CD4-positive, alpha-beta T cell treated with Interferon alpha-2 for 1 hour (primary cell): ENCODE data around the gene FHIT.

Experiments used
- DNase-seq, 2 donors: peaks; one replicate each; pipeline ENCODE4 v3.0.0-alpha.2; 2020 to 2022

FHIT gene

GRCh38 chr3:60243456-60243855 lies 1007.8 kb downstream of the FHIT start:
- DNase-seq: no peak

DNA sequence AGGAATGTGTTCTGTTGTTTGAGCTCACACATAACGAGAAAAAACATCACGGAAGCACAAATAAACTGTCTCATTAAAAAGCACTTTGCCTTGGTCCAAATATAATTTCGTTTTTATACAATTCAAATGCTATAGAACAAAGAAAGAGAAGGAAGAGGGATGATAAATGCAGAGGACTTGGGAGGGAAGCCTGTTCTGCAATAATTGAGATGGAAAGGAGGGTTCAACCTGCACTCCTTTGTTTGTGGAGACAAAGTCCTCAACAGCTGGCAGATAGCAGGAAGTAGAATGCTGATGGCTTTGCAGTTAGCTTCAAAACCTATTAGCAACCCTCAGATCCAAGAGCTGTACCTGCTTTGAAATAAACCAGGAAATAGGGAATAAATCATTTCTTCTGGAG lies 1010.8 kb downstream of the FHIT start:
- no peak for DNase-seq

DNA sequence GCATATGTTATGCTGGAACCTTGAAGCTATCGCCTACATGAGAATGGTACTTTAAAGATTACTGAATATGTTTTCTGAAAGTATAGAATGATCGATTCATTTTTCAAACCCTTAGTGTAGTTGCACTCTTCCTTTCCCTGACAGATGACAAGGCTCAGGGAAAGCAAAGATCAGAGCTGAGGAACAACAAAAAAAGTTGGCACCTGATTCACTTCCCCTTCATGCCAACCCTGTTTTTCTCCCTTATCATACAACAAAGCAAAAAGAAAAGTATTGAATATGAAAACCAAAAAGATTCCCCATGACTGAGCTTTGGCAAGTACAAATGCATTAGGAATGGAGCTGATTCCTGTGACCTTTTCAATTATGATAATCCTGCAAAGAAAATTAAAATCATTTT lies 1012.7 kb downstream of the FHIT start:
- DNase-seq: no peak

GRCh38 chr3:60229502-60229901 lies 1021.8 kb downstream of the FHIT start:
- no peak for DNase-seq

- no peak for DNase-seq
Observed at GRCh38 chr3:60228823-60229222, 1022.4 kb downstream of the FHIT start.

GRCh38 chr3:60226912-60227311 lies 1024.3 kb downstream of the FHIT start:
- no peak for DNase-seq

GRCh38 chr3:60225848-60226247 lies 1025.4 kb downstream of the FHIT start:
- no peak for DNase-seq

DNA sequence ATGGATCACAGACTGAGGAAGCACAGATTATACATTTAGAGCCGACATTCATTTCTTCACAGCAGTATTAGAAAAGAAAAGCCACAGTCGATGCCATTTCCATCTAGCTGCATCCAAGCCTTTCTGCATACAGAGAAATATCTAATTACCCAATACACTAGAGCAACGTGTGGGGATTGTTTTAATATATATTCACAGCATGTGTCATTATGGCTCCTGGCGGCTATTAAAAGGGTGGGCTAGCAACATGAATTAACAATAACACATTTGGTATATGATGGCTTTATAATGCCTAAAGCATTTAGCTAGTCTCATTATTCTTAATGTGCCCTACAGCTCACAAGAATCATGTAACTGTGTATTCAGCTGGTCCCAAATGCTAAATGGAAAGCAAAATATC lies 1030.5 kb downstream of the FHIT start:
- DNase-seq: no peak

GRCh38 chr3:60219501-60219900 lies 1031.8 kb downstream of the FHIT start:
- no peak for DNase-seq

GRCh38 chr3:60217156-60217911 lies 1033.9 kb downstream of the FHIT start:
- DNase-seq: no peak

GRCh38 chr3:60216462-60217075 lies 1034.7 kb downstream of the FHIT start:
- DNase-seq: no peak

- no peak for DNase-seq
Observed at GRCh38 chr3:60215946-60216345, 1035.3 kb downstream of the FHIT start.

DNA sequence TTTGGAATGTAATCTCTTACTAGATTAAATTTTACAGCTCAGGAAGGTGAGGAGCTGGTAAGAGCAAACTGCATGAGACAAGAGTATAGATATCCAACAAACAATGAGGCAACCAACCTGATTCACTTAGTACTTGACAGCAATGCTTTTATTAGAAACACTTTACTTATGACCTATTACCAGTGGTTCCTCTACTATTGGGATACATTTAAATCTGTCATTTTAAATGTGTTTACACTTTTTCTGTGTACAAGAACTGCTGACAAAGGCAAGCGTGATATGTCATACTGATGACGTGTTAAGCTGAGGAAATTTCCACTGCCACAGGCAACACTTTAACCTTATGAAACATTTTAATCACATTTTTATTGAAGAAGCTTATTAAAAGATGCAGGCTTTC lies 1043.3 kb downstream of the FHIT start:
- no peak for DNase-seq

- DNase-seq: no peak
Observed at GRCh38 chr3:60206206-60206605, 1045.0 kb downstream of the FHIT start.

GRCh38 chr3:60202052-60202726 lies 1049.1 kb downstream of the FHIT start:
- no peak for DNase-seq

- DNase-seq: no peak
Observed at GRCh38 chr3:60199306-60199705, 1051.9 kb downstream of the FHIT start.

DNA sequence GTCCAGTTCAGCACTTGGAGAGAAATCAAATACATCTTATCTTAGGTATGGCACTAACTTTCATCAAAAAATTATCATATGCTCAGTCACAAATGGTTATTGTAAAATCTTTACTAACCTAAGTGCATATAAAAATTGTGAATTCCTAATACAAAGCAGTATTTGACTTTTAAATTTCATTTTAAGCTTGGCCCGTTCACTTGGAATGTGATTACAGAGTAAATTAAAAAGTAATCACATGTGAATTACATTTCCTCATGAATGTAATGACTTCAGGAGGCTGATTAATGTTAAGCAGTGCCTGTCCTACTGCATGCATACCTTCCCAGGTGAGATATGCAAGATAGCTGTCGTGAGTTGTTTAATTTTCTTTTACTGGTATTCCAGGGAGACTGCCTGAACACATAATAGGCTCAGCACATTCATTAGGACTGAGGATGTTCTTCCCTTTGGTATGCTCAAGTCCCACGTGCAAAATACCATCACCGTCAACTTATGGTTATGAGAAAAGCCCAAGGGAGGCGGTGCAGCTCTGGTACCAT lies 1053.0 kb downstream of the FHIT start:
- DNase-seq: no peak

GRCh38 chr3:60192297-60193114 lies 1058.7 kb downstream of the FHIT start:
- no peak for DNase-seq

DNA sequence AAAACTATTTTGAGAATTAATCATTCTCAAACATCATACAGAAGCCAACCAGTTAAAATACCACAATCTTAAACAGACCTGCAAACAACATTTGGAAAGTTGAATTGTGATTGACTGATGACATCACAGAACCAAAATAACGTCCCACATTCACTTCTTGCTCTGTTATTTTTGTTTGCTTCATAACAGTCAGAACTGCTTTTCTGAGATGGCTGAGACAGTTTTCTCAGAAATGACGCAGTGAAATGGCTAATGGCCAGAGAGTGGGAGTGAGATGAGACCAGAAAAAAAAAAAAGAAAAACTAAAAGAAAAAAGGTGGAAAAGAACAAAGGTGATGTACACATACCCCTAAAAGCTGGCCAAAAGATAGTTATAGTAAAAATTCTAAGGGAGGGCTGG lies 1061.2 kb downstream of the FHIT start:
- no peak for DNase-seq

DNA sequence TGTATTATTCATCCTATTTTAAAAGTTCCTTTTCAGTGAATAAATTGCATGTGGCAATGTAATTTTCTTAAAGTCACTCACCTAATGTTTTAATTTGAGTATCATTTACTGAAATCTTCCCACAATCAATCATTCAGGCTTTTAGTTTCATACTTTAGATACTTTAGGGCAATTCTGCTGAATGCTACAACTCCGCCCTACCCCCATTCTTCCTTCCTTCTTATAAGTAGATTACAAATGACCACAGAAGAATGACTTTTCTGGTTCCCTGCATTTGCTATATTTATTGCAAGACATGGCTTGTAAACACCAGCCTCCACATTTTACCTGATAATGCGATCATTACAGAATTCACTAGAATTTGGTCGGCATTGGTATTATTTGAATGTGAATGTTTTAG lies 1061.9 kb downstream of the FHIT start:
- DNase-seq: peak in 1 of 2 donors; percentile 0

DNA sequence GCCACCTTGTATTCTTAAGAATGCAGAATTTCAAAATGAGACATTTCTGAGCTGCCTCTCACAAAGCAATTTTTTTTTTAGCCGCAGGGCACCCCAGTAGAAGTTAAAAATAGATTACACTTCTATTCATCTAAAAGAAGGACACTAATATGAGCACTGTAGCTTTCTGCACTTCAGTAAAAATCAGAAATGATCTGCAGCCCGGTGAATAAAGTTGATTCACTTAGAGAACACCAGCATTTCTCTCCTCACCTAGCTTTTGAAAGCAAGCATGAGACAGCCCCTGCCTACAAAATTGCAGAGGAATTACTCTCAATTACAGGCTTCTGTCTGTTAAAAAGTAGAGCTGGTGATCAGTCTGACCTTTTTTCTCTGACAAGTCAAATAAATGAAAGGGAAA lies 1062.4 kb downstream of the FHIT start:
- DNase-seq: no peak

DNA sequence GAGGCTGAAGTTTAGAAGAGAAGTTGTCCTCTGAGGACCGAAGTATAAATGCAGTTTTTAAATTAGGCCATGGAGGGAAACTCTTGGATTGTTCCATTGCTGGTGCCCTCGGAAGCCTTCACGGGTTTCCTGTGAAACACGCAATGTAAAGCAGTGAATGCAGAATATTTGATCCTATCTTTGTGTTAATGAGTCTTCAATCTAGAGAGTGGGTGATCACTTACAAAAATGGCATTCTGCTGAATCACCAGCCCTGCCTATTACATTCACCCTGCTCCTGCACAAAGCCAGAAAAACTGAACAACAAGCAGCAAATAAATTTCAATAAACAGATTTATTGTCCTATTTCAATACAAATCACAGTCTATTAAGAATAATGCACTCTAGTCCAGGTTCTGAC lies 1063.9 kb downstream of the FHIT start:
- no peak for DNase-seq

GRCh38 chr3:60186359-60186758 lies 1064.9 kb downstream of the FHIT start:
- no peak for DNase-seq
